Right lobe of liver (tissue), 6 donors: Measurements from ENCODE around the gene RPRD1A. TPM values are rescaled to one million over a fixed set of nuclear protein-coding genes. Genes with fewer than 3 reads are reported as not detected.

ENCODE experiments used
- ATAC-seq, 4 donors: fragments of 200-7000 bp; cut with Tn5 transposase; one replicate each; pipeline ENCODE4 v1.9.1; 2020; ENCODE audit warnings: mild to moderate bottlenecking in 4 of 4, moderate library complexity in 4 of 4
- DNase-seq, 3 donors: peaks; one replicate each; pipeline ENCODE4 v3.0.0-alpha.2; 2020
- H3K27ac ChIP-seq, 3 donors: fragments of 200-600 bp; one replicate each; pipeline ENCODE4 v1.8.0; 2022
- H3K27me3 ChIP-seq, 2 donors: fragments of 200-600 bp; one replicate each; pipeline ENCODE4 v1.8.0; 2022
- H3K36me3 ChIP-seq, 4 donors: fragments of 200-600 bp; sonication (generic) in 1 of 4; one replicate each; pipeline versions ENCODE4 v1.5.1 to v1.8.0; 2017 to 2022; ENCODE audit warnings: control low read depth in 1 of 4
- H3K4me1 ChIP-seq, 4 donors: fragments of 200-600 bp; sonication (generic) in 1 of 4; one replicate each; pipeline versions ENCODE4 v1.5.1 to v1.8.0; 2017 to 2022; ENCODE audit warnings: control low read depth in 1 of 4
- H3K4me3 ChIP-seq, 3 donors: fragments of 200-600 bp; one replicate each; pipeline ENCODE4 v1.8.0; 2022
- H3K9me3 ChIP-seq, 4 donors: fragments of 200-600 bp; sonication (generic) in 1 of 4; one replicate each; pipeline versions ENCODE4 v1.5.1 to v1.8.0; 2017 to 2022; ENCODE audit warnings: control low read depth in 1 of 4
- POLR2A ChIP-seq: fragments of 450-650 bp; IDR thresholded peaks from one replicate; pipeline ENCODE4 v1.6.1; 2017; ENCODE audit warnings: antibody characterized with exemption, mild to moderate bottlenecking
- WGBS: methylation state at CpG from one replicate; pipeline ENCODE4 v1.1.6; 2018; ENCODE audit warnings: low coverage, low lambda C conversion rate; ENCODE audit not compliant: insufficient coverage; ENCODE audit errors: missing lambda C conversion rate; 5-methylcytosine and 5-hydroxymethylcytosine counted together
- intact Hi-C, 2 donors: fragments of 100-400 bp; cut with DNase I; formaldehyde crosslinking; loops; one replicate each; pipeline versions ENCODE4 v1.11.2 to v1.14.1; 2022
- total RNA-seq, 6 experiments: library from RNA; depleted of rRNA in 2 of 6; stranded (reverse); fragments of >200 nt in 2 of 6; fragmentation: NEBNext Ultra II Directional in 3 of 6; extraction: Animal tissue kit (Norgen Biotek cat#: 25700) in 3 of 6; gene quantifications; one replicate each; pipeline versions ENCODE4 v1.1.0 to v1.2.4, GENCODE V29; 2016 to 2023
- TF ChIP-seq, protein P1 (sequence below), 4 donors: fragments of 200-600 bp in 3 of 4; fragments of 450-650 bp in 1 of 4; IDR thresholded peaks; one replicate each; pipeline versions ENCODE4 v1.5.1 to v1.8.0; 2016 to 2022; ENCODE audit warnings: antibody characterized with exemption in 4 of 4, mild to moderate bottlenecking in 2 of 4
- donor health status: DM: no; HTN: yes; CAD: no.
- donor health status: DM: no; HTN: no; CAD: no.
- donor health status: DM: no; HTN: no; CAD: no.
- donor health status: DM: no; HTN: yes; CAD: no.
- donor health status: DM: no; HTN: yes; CAD: no.

Gene RPRD1A
- total RNA-seq, 6 experiments from 2014 or later: 14.4 to 28.6 (median 20.9) TPM

GRCh38 chr18:36035253-36035652 is 32.1 kb downstream of the RPRD1A start:
- H3K27me3 ChIP-seq: no peaks in the 10 kb centered on the region
- intact Hi-C loops: no loop called here
- no peak for TF ChIP-seq POLR2A
- TF ChIP-seq, protein P1, sequence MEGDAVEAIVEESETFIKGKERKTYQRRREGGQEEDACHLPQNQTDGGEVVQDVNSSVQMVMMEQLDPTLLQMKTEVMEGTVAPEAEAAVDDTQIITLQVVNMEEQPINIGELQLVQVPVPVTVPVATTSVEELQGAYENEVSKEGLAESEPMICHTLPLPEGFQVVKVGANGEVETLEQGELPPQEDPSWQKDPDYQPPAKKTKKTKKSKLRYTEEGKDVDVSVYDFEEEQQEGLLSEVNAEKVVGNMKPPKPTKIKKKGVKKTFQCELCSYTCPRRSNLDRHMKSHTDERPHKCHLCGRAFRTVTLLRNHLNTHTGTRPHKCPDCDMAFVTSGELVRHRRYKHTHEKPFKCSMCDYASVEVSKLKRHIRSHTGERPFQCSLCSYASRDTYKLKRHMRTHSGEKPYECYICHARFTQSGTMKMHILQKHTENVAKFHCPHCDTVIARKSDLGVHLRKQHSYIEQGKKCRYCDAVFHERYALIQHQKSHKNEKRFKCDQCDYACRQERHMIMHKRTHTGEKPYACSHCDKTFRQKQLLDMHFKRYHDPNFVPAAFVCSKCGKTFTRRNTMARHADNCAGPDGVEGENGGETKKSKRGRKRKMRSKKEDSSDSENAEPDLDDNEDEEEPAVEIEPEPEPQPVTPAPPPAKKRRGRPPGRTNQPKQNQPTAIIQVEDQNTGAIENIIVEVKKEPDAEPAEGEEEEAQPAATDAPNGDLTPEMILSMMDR (IDR thresholded peaks at IDR 0.05): no peak
- DNase-seq (no peak), ATAC-seq (no peak)
- no peak overlapping the region for H3K4me3 ChIP-seq
- H3K4me1 ChIP-seq: peaks cover 0 to 10% (median 0%) of the 10 kb centered on the region in 4 donors
- H3K27ac ChIP-seq: no peak overlapping the region
- H3K9me3 ChIP-seq: no peaks in the 10 kb centered on the region
- peaks cover 0 to 4% (median 2%) of the 10 kb centered on the region in 4 donors for H3K36me3 ChIP-seq

DNA sequence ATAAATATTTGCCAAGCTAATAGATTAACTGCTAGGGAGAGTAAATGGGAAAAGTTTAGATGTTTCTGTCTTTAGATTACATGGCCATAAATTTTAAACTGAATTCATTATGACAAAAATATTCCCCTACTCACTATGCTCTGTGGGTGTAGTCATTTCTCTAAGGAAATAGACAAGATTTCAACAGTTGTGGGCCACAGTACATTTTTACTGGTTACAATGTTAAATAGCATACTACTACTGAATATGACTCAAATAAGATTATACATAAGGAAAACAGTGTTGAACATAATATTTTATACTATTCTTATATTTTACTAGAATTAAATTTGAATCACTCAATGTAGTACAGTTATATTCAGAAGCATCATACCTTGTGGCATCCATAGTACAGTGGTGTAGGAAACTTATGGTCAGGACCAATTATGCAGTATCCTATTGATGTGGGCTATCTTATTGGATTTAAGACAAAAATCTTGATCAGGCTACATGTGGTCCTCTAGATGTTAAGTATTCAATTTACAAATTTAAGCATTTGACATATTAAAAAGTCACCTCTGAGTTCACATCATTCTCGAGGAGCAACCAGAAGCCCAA is 33.0 kb downstream of the RPRD1A start:
- 100% methylated on average over 1 of the region's 1 CpG for WGBS
- no peaks in the 10 kb centered on the region for H3K9me3 ChIP-seq
- ATAC-seq (no peak), DNase-seq (no peak)
- TF ChIP-seq, protein P1 (IDR thresholded peaks at IDR 0.05): no peak
- no peak for TF ChIP-seq POLR2A
- H3K4me1 ChIP-seq: peaks cover 0 to 10% (median 0%) of the 10 kb centered on the region in 4 donors
- no peak overlapping the region for H3K27ac ChIP-seq
- no peaks in the 10 kb centered on the region for H3K27me3 ChIP-seq
- peaks cover 0 to 6% (median 3%) of the 10 kb centered on the region in 4 donors for H3K36me3 ChIP-seq
- intact Hi-C loops: no loop called here
- H3K4me3 ChIP-seq: no peak overlapping the region

GRCh38 chr18:36031903-36032302 is 35.5 kb downstream of the RPRD1A start:
- no peak for ATAC-seq

DNA sequence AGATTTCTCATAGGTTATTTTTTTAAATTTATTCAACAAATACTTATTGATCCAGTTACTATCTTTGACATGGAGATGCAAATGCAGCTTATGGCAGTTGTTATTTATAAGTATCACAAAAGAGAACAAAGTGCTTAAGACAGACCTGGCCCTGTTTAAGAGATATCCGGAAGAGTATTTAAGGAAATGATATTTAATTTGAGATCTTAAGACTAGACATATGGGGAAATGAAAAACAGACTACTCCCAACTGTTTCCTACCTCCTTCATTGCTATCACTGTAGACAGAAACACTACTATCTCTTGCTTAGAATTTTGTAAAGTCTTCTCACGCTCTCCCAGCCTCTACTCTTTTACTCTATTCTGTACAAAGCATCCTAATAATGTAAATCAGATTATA is 36.0 kb downstream of the RPRD1A start:
- H3K4me3 ChIP-seq: no peak overlapping the region
- TF ChIP-seq, protein P1 (IDR thresholded peaks at IDR 0.05): no peak
- TF ChIP-seq POLR2A: no peak
- DNase-seq (no peak), ATAC-seq (no peak)
- H3K27me3 ChIP-seq: no peaks in the 10 kb centered on the region
- peaks cover 0 to 16% (median 0%) of the 10 kb centered on the region in 4 donors for H3K4me1 ChIP-seq
- H3K27ac ChIP-seq: no peak overlapping the region
- intact Hi-C loops: no loop called here
- H3K36me3 ChIP-seq: peaks cover 0 to 6% (median 3%) of the 10 kb centered on the region in 4 donors
- no peaks in the 10 kb centered on the region for H3K9me3 ChIP-seq
- WGBS: 68% methylated on average over 2 of the region's 2 CpGs

More at GRCh38 chr18:36031903-36032302, 35.5 kb downstream of the RPRD1A start:
- no peaks in the 10 kb centered on the region for H3K9me3 ChIP-seq
- no peak overlapping the region for H3K4me3 ChIP-seq
- 83% methylated on average over 2 of the region's 2 CpGs for WGBS
- H3K4me1 ChIP-seq: peaks cover 0 to 16% (median 0%) of the 10 kb centered on the region in 4 donors
- DNase-seq: no peak
- intact Hi-C loops: no loop called here
- H3K36me3 ChIP-seq: peaks cover 0 to 6% (median 3%) of the 10 kb centered on the region in 4 donors
- H3K27ac ChIP-seq: no peak overlapping the region
- no peaks in the 10 kb centered on the region for H3K27me3 ChIP-seq
- TF ChIP-seq, protein P1 (IDR thresholded peaks at IDR 0.05): no peak
- TF ChIP-seq POLR2A: no peak
